ENCODE data around the gene PTTG1IP.

- no peak for TF ChIP-seq CTCF (IDR thresholded peaks at IDR 0.05)
- TF ChIP-seq EP300 (IDR thresholded peaks at IDR 0.05): no peak
Observed at GRCh38 chr21:44862869-44863685, 10.4 kb downstream of the PTTG1IP start.

Measured in sigmoid colon (tissue), 4 donors.